BE2C (cell line): ENCODE results near the gene CERK.

Experiments
- DNase-seq: peaks from one replicate; pipeline ENCODE4 v3.0.0-alpha.2; 2020
- H3K27me3 ChIP-seq: fragments of 250-450 bp; sonication (Bioruptor Pico); 2 replicates; pipeline ENCODE4 v1.5.1; 2020; ENCODE audit warnings: mild to moderate bottlenecking
- H3K36me3 ChIP-seq: fragments of 250-450 bp; sonication (Bioruptor Pico); 2 replicates; pipeline ENCODE4 v1.5.1; 2020; ENCODE audit warnings: mild to moderate bottlenecking
- H3K4me1 ChIP-seq: fragments of 250-450 bp; sonication (Bioruptor Pico); 2 replicates; pipeline ENCODE4 v1.5.1; 2020
- H3K4me3 ChIP-seq: 2 replicates; pipeline ENCODE4 v1.5.1; 2011; ENCODE audit warnings: low read depth, low read length
- H3K9me3 ChIP-seq: fragments of 250-450 bp; sonication (Bioruptor Pico); 2 replicates; pipeline ENCODE4 v1.5.1; 2020
- TF ChIP-seq, protein P1 (sequence below): IDR thresholded peaks from 2 replicates; pipeline ENCODE4 v1.5.1; 2012; ENCODE audit warnings: mild to moderate bottlenecking, low read depth, low read length

The CERK gene

DNA sequence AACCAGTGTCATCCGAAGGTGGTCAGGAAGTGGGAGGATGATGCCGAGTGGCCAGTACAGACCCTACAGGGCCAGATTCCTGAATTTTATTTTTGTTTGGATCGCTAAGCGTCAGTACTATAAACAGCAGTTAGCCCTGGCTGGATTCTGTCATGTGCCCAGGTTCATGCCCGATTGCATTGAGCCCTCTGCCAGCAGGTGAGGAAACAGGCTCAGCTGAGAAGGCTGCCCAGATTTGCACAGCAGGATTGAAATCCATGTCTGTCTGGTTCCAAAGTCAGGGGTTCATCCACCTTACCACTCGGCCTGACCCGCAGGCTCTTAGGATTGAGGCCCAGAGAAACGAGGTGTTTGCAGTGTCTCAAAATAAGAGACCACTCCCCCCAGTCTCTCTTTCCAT is 15.3 kb upstream of the CERK start:
- Histone ChIP-seq H3K27me3 (no peaks in the 10 kb centered on the region), H3K4me3 (no peak overlapping the region), H3K4me1 (peaks cover 6% of the 10 kb centered on the region; the same call in 1 of the 2 replicates), H3K36me3 (no peaks in the 10 kb centered on the region), H3K9me3 (no peaks in the 10 kb centered on the region)
- TF ChIP-seq, protein P1, sequence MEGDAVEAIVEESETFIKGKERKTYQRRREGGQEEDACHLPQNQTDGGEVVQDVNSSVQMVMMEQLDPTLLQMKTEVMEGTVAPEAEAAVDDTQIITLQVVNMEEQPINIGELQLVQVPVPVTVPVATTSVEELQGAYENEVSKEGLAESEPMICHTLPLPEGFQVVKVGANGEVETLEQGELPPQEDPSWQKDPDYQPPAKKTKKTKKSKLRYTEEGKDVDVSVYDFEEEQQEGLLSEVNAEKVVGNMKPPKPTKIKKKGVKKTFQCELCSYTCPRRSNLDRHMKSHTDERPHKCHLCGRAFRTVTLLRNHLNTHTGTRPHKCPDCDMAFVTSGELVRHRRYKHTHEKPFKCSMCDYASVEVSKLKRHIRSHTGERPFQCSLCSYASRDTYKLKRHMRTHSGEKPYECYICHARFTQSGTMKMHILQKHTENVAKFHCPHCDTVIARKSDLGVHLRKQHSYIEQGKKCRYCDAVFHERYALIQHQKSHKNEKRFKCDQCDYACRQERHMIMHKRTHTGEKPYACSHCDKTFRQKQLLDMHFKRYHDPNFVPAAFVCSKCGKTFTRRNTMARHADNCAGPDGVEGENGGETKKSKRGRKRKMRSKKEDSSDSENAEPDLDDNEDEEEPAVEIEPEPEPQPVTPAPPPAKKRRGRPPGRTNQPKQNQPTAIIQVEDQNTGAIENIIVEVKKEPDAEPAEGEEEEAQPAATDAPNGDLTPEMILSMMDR: no peak
- DNase-seq: no peak

DNA sequence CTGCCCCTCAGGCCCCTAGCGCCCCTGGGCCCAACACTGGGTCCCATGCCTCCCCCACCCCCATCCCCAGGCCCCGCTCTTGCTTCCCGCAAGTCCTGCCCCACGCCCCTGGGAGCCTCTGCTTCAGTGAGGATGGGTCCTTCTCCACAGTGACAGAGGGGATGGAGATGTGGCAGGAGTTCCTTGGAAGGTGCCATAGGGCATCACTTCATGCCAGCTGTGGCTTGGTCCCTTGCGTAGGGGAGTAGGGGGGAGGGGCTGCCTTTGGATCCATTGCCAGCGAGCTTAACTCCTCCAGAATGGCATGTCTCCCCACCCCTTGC is 14.9 kb upstream of the CERK start:
- H3K36me3 ChIP-seq: no peaks in the 10 kb centered on the region
- H3K4me3 ChIP-seq: no peak overlapping the region
- H3K9me3 ChIP-seq: no peaks in the 10 kb centered on the region
- no peak for DNase-seq
- no peaks in the 10 kb centered on the region for H3K27me3 ChIP-seq
- peaks cover 6% of the 10 kb centered on the region; the same call in 1 of the 2 replicates for H3K4me1 ChIP-seq
- TF ChIP-seq, protein P1: no peak

DNA sequence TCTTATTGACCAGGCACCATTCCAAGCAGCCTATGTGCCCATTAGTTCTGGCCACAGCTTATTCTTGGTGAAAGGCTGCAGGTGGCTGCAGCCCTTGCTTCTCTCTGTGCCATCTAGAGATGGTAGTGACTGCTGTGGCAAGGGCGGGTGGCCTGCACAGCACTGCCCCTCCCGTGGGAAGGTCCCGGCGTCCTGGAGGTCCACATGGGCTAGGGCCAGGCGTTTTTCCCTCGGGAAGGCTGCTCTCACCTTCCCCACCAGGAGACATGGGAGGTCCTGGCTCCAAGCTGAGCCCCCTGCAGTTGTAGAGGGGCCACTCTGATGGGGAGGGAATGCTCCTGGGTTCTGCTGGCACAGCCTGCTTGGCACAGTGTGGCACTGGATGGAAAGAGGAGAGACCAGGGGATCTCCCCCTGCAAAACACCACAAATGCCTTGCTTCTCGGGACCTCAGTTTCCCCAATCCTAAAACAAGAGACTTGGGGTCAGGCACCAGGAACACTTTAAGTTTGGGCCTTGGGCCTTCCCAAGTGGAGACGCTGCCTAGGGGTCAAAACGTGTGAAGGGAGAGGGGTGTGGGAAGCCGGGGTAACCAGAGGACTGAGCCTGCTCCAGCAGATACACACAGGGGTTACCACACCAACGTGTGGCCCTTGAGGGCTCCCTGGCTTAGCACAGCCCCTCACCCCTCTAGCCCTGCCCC is 14.4 kb upstream of the CERK start:
- Histone ChIP-seq H3K4me1 (peaks cover 6% of the 10 kb centered on the region; the same call in 1 of the 2 replicates), H3K9me3 (no peaks in the 10 kb centered on the region), H3K4me3 (no peak overlapping the region), H3K27me3 (no peaks in the 10 kb centered on the region), H3K36me3 (no peaks in the 10 kb centered on the region)
- TF ChIP-seq, protein P1: no peak
- no peak for DNase-seq

DNA sequence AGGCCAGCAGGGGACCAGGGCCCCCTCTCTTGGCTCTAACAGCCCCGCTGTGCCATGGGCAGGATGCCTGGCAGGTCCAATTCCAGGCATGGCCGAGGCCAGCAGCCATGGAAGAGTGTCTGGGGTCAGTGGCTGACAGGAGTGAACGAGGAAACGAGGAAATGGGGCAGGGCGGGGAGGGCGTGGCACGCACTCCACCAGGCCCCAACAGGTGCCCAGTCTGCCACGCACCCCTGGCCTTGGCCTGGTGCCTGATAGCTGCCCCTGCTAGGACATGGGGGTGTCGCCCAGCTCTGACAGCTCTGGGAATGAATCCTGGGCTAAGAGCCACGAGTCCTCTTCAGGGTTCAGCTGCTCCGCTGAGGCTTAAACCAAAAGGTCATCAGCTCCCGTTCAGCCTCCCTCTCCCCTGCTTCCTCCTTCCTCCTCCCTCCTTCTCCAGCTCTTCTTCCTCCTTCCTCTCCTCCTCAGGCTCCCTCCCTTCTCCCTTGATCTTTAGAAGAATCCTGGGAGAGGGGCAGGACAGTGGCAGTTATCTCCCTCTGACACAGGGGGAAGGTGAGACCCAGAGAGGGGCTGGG is 12.9 kb upstream of the CERK start:
- Histone ChIP-seq H3K36me3 (no peaks in the 10 kb centered on the region), H3K9me3 (no peaks in the 10 kb centered on the region), H3K4me3 (no peak overlapping the region), H3K4me1 (peaks cover 6% of the 10 kb centered on the region; the same call in 1 of the 2 replicates), H3K27me3 (no peaks in the 10 kb centered on the region)
- no peak for DNase-seq
- TF ChIP-seq, protein P1: no peak

DNA sequence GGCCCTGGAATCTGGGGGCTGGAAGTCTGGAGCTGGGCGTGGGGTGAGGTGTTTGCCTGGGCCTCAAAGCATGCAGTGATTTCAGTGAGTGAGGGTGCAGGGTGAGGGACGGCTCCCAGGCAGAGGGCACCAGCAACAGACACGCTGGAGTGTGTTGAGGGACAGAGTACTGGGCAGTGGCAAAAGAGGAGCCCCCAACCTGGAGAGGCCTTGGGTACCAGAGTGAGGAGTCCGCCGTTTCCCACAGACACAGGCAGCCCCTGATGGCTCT is 12.4 kb upstream of the CERK start:
- DNase-seq: no peak
- Histone ChIP-seq H3K9me3 (no peaks in the 10 kb centered on the region), H3K4me1 (peaks cover 6% of the 10 kb centered on the region; the same call in 1 of the 2 replicates), H3K4me3 (no peak overlapping the region), H3K36me3 (no peaks in the 10 kb centered on the region), H3K27me3 (no peaks in the 10 kb centered on the region)
- TF ChIP-seq, protein P1: no peak

DNA sequence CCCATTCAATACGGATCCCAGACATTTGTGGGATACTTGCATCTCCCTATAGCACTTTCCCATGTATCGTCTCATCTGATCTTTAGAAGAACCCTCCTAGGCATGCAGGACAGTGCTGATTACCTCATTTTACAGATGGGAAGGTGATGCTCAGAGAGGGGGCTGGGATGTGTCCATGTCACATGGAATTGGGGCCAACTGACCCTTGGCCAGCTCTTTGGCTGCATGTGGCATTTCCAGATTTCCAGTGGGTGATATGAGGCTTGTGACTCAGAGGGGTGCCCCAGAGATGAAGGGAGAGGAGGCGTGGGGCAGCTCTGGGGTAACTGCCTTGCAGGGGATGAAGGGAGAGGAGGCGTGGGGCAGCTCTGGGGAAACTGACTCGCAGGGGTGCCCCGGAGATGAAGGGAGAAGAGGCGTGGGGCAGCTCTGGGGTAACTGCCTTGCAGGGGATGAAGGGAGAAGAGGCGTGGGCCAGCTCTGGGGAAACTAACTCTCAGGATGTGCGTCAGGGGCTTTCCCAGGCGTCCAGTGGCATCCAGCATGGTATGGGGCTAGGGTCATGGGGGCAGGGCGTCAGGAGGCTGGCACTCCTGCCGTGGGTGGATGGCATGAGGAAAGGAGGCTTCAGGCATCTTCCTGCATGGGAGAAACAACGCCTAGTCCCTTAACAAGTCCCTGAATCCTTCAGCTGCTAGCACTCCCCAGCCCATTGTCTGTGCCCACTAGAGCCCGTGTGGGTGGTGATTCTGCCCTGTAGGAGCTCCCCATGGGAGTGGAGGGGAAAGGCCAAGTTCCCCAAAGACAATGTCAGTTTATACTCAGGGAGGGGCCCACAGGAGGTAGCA is 11.9 kb upstream of the CERK start:
- H3K4me3 ChIP-seq: no peak overlapping the region
- DNase-seq: no peak
- TF ChIP-seq, protein P1: no peak
- H3K27me3 ChIP-seq: no peaks in the 10 kb centered on the region
- no peaks in the 10 kb centered on the region for H3K36me3 ChIP-seq
- peaks cover 6% of the 10 kb centered on the region; the same call in 1 of the 2 replicates for H3K4me1 ChIP-seq
- no peaks in the 10 kb centered on the region for H3K9me3 ChIP-seq
